Colonic mucosa (tissue), 4 donors: ENCODE measurements around the gene THADA. TPM values are rescaled to one million over a fixed set of nuclear protein-coding genes. Genes with fewer than 3 reads are reported as not detected.
"Not testable (repeated sequence)": the region's sequence is repeated elsewhere in the genome, so short reads cannot be mapped to it uniquely, and the experiment has no call there.

Experiments
- DNase-seq: peaks from one replicate; pipeline ENCODE4 v3.0.0-alpha.2; 2020
- H3K27ac ChIP-seq: fragments of 200-600 bp; one replicate; pipeline ENCODE4 v1.8.0; 2021
- H3K27me3 ChIP-seq: fragments of 200-600 bp; one replicate; pipeline ENCODE4 v1.8.0; 2021
- H3K36me3 ChIP-seq: fragments of 200-600 bp; one replicate; pipeline ENCODE4 v1.8.0; 2021
- H3K4me1 ChIP-seq: fragments of 200-600 bp; one replicate; pipeline ENCODE4 v1.8.0; 2021; ENCODE audit warnings: mild to moderate bottlenecking
- H3K4me3 ChIP-seq: fragments of 200-600 bp; one replicate; pipeline ENCODE4 v1.8.0; 2021
- H3K9ac ChIP-seq, 2 donors: one replicate each; pipeline ENCODE4 v1.7.0; 2013; ENCODE audit warnings: control low read depth in 2 of 2, low read depth in 2 of 2, low read length in 2 of 2
- H3K9me3 ChIP-seq: fragments of 200-600 bp; one replicate; pipeline ENCODE4 v1.8.0; 2021
- CTCF ChIP-seq: fragments of 200-600 bp; IDR thresholded peaks from one replicate; pipeline ENCODE4 v1.8.0; 2022; ENCODE audit warnings: antibody characterized with exemption, mild to moderate bottlenecking
- intact Hi-C: fragments of 100-400 bp; cut with DNase I; formaldehyde crosslinking; loops from one replicate; pipeline ENCODE4 v1.14.1; 2022
- total RNA-seq, 2 donors: library from RNA; stranded (reverse); fragmentation: NEBNext Ultra II Directional in 1 of 2; extraction: Animal tissue kit (Norgen Biotek cat#: 25700) in 1 of 2; gene quantifications; one replicate each; pipeline ENCODE4 v1.2.1, GENCODE V29; 2021
- donor health status: healthy.
- donor health status: DM: no; HTN: no; CAD: no.
- donor health status: DM: no; HTN: no; CAD: no.

The THADA gene
- total RNA-seq, 2 donors from 2014 or later, result 14.6 to 31.4 TPM

- no peak for TF ChIP-seq CTCF
- no peak overlapping the region for H3K9ac ChIP-seq
- no peaks in the 10 kb centered on the region for H3K4me1 ChIP-seq
- H3K27me3 ChIP-seq, result no peaks in the 10 kb centered on the region
- no peak overlapping the region for H3K27ac ChIP-seq
- no peaks in the 10 kb centered on the region for H3K9me3 ChIP-seq
- intact Hi-C loops, result no loop called here
- no peak overlapping the region for H3K4me3 ChIP-seq
- no peaks in the 10 kb centered on the region for H3K36me3 ChIP-seq
- DNase-seq, result no peak
These were observed 310.9 kb downstream of the THADA start for GRCh38 chr2:43284967-43285366.

- H3K36me3 ChIP-seq, H3K9me3 ChIP-seq, DNase-seq, H3K27me3 ChIP-seq, H3K9ac ChIP-seq, H3K4me1 ChIP-seq, H3K27ac ChIP-seq, H3K4me3 ChIP-seq, intact Hi-C loops: not testable (repeated sequence)
These were observed 311.5 kb downstream of the THADA start for GRCh38 chr2:43284347-43284746.

GRCh38 chr2:43280994-43281393 is 314.8 kb downstream of the THADA start:
- Histone ChIP-seq H3K27me3 (no peaks in the 10 kb centered on the region), H3K9me3 (no peaks in the 10 kb centered on the region), H3K27ac (no peak overlapping the region), H3K4me1 (peaks cover 14% of the 10 kb centered on the region), H3K4me3 (no peak overlapping the region), H3K36me3 (no peaks in the 10 kb centered on the region), H3K9ac (no peak overlapping the region)
- no peak for TF ChIP-seq CTCF
- DNase-seq, result no peak
- intact Hi-C loops, result no loop called here

GRCh38 chr2:43279317-43279840 is 316.5 kb downstream of the THADA start:
- no peak overlapping the region for H3K27ac ChIP-seq
- no peaks in the 10 kb centered on the region for H3K9me3 ChIP-seq
- no peak overlapping the region for H3K4me3 ChIP-seq
- DNase-seq, result no peak
- no peaks in the 10 kb centered on the region for H3K27me3 ChIP-seq
- TF ChIP-seq CTCF, result no peak
- no peak overlapping the region for H3K9ac ChIP-seq
- H3K36me3 ChIP-seq, result no peaks in the 10 kb centered on the region
- H3K4me1 ChIP-seq, result peaks cover 15% of the 10 kb centered on the region
- intact Hi-C loops, result no loop called here

- no peak overlapping the region for H3K27ac ChIP-seq
- H3K4me1 ChIP-seq, result peaks cover 15% of the 10 kb centered on the region
- intact Hi-C loops, result no loop called here
- no peaks in the 10 kb centered on the region for H3K9me3 ChIP-seq
- no peak overlapping the region for H3K4me3 ChIP-seq
- no peaks in the 10 kb centered on the region for H3K27me3 ChIP-seq
- DNase-seq, result no peak
- H3K36me3 ChIP-seq, result no peaks in the 10 kb centered on the region
- TF ChIP-seq CTCF, result no peak
- H3K9ac ChIP-seq, result no peak overlapping the region
These were observed 317.1 kb downstream of the THADA start for GRCh38 chr2:43278564-43279220.

GRCh38 chr2:43276962-43277391 is 318.9 kb downstream of the THADA start:
- H3K9me3 ChIP-seq, result no peaks in the 10 kb centered on the region
- peak; percentile 43 for DNase-seq
- no peaks in the 10 kb centered on the region for H3K36me3 ChIP-seq
- intact Hi-C loops, result no loop called here
- H3K4me1 ChIP-seq, result peaks cover 15% of the 10 kb centered on the region
- peak overlapping the region; percentile 47 for H3K27ac ChIP-seq
- no peaks in the 10 kb centered on the region for H3K27me3 ChIP-seq
- H3K9ac ChIP-seq, result no peak overlapping the region
- no peak for TF ChIP-seq CTCF
- H3K4me3 ChIP-seq, result no peak overlapping the region
